Mononuclear cell (primary cell): Measurements from ENCODE around the gene KLK11. TPM values are rescaled to one million over a fixed set of nuclear protein-coding genes. Genes with fewer than 3 reads are reported as not detected.

Experiments used
- H3K27me3 ChIP-seq: 2 replicates; pipeline ENCODE4 v1.6.0; 2011; ENCODE audit warnings: low read length, control low read depth; ENCODE audit not compliant: insufficient read depth
- H3K4me1 ChIP-seq: 2 replicates; pipeline ENCODE4 v1.5.1; 2011; ENCODE audit warnings: mild to moderate bottlenecking, low read length, control low read depth; ENCODE audit not compliant: insufficient read depth
- H3K4me3 ChIP-seq: 2 replicates; pipeline ENCODE4 v1.5.1; 2011; ENCODE audit warnings: mild to moderate bottlenecking, low read length, moderate library complexity
- H3K9me3 ChIP-seq: 2 replicates; pipeline ENCODE4 v1.5.1; 2011; ENCODE audit warnings: low read depth, mild to moderate bottlenecking, control low read depth, low read length
- total RNA-seq: library from RNA; depleted of rRNA; stranded (reverse); fragments of >200 nt; gene quantifications from one replicate; pipeline ENCODE4 v1.2.3, GENCODE V29; 2012

Gene KLK11, protein sequence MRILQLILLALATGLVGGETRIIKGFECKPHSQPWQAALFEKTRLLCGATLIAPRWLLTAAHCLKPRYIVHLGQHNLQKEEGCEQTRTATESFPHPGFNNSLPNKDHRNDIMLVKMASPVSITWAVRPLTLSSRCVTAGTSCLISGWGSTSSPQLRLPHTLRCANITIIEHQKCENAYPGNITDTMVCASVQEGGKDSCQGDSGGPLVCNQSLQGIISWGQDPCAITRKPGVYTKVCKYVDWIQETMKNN
- not detected for total RNA-seq

DNA sequence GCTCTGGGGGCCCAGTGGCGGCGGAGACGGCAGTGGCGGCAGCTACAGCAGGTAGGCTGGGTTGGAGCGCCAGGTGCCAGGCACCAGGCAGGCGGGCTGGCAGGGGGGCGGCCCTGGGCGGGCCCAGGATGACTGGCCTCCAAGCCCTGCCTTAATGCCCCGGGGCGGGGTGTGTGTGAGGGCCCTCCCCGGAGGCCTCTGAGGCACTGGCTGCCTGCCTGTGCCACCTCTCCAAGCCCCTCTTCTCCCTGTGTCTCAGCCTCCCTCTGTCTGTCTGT lies at the start of gene KLK11:
TSS of gene KLK11 (minus strand) at position 63 of the 278 bp plus-strand sequence. CDS start 985 bp downstream, outside the sequence.
- H3K4me3 ChIP-seq: no peak within 1 kb of the TSS
- H3K27me3 ChIP-seq: no peaks in the 10 kb centered on the region
- H3K4me1 ChIP-seq: no peaks in the 10 kb centered on the region
- no peaks in the 10 kb centered on the region for H3K9me3 ChIP-seq

DNA sequence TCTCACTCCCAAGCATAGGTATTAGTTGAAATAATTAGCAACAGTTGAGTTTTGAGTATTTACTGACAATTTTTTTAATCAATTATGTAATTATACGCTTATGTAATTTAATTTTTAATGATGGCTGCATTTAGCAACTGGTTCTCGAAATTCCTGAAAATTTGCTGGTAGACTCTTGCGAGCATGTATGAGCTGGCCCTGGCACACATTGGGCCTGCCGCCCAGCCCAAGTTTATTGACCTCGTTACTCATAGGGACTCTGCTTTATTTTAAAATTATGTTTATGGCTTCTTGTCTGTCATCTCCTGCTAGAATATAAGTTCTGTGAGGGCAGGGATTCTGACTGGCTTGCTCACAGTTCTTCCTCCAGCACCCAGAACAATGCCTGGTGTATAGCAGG lies 49.6 kb upstream of the KLK11 start:
- Histone ChIP-seq H3K27me3 (peaks cover 3% of the 10 kb centered on the region), H3K4me1 (no peaks in the 10 kb centered on the region), H3K4me3 (no peak overlapping the region), H3K9me3 (peaks cover 15% of the 10 kb centered on the region)

DNA sequence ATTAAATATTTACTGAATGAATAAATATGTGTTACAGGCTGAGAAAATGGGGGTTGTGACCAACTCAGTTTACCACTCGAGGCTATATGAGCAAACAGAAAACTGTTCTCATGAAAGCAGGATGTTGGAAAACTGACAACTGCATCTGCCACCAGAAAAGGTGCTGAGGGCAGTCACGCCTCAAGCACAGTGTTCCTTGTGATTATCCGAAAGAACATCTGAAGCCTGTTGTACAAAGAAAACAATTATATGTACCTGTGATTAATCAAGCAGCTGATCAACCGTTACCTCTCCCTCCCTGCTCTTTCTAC lies 44.6 kb upstream of the KLK11 start:
- Histone ChIP-seq H3K9me3 (peaks cover 15% of the 10 kb centered on the region), H3K4me1 (no peaks in the 10 kb centered on the region), H3K27me3 (peaks cover 3% of the 10 kb centered on the region), H3K4me3 (no peak overlapping the region)

DNA sequence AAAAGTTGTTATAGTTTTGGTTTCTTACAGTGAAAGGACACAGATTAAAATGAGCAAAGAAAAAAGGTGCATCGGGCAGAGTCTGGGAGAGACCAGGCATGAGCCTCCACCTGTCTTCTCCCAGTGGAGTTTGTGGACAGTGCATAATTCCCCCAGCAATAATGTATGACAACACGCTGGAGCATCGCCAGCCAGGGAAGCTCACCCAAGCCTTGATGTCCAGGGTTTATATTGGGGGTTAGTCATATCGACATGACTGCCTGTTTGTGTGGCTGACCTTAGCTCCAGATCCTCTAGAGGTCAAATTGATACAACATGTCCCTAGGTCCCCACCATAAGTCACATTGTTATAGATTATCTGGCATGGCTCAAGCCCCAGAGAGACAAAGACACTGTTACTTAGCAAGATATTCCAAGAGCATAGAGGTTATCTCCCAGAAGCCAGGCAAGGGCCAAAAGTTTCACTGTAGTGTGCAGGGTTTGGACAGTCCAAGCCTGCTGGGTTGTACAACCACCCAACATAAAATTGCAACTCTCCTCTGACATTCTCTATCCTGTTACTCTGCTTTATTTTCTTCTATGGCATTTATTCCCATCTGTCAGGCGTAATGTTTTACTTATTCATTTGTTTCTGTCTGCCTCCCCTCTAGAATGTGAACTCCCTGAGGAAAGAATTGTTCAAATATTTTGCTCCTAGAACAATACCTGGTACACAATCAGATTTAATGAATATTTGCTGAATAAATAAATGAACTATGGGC lies 44.1 kb upstream of the KLK11 start:
- Histone ChIP-seq H3K27me3 (peaks cover 7% of the 10 kb centered on the region), H3K4me3 (no peak overlapping the region), H3K4me1 (no peaks in the 10 kb centered on the region), H3K9me3 (peaks cover 15% of the 10 kb centered on the region)

DNA sequence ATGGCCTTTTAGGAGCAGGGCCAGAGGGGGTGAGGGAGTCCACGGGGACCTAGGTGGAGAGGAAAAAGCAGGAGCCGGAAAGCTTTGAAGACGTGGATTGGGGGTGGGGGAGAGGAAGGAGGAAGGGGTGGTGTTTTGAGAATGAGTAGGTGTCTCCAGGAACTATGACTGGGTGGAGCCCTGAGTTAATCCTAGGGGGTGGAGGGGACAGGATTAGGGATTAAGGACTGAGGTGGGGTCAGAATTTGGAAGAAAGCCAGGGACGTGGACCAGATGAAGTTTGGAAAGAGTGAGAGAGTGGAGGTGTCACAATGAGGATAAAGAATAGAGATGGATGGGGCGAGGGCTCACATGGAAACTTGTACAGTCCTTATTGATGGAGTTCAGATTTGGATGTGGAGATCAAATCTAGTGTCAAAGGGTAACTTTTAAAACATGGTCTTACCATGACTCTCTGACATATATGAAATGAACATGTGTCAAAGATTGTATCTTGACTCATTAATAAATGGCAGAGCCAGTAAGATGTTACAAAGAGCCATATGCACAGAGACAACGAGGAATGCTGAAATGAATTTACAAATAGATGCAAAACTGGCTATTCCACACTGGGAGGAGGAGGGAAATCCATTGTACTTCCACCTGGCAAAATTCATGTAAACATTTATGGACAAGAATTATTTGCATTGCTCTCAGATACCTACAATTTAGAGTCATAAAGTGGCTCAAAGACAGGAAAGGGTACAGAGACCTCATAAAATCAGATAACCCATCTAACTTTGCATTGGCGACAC lies 40.2 kb upstream of the KLK11 start:
- no peak overlapping the region for H3K4me3 ChIP-seq
- no peaks in the 10 kb centered on the region for H3K4me1 ChIP-seq
- no peaks in the 10 kb centered on the region for H3K9me3 ChIP-seq
- peaks cover 17% of the 10 kb centered on the region for H3K27me3 ChIP-seq

DNA sequence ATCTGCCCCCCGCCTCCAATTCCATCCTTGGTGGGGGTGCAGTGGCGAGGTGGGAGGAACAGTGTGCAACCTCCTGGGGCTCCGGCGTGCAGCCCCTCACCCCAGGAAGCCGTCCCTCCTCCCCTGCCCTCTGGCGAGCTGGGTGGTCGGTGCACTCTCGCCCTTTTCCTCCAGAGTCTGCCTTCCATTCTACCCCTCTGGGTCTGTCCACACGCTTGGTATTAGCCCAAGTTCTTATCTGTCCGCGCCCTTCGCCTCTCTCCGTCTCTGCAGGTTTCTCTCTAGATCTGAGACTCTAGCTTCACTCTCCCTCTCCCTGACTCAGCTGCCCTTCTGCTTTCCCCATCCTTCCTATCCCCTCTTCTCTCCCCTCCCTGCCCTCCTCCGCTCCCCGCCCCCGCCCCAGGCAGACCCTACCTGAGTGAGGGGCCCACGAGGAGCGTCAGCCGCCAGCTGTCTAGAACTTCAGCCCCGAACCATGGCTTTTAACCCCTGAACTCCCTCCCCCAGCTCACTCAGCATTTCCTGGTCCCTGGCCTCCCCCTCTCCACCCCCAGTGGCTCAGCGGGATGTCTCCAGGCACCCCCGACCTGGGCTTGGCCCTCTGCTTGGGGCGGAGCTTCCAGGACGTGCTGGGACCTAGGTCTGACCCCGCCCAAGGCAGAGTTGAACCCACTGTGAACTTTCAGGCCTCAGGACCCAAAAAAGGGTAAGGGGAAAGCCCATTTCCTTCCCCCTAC lies 39.0 kb upstream of the KLK11 start:
- Histone ChIP-seq H3K9me3 (no peaks in the 10 kb centered on the region), H3K4me1 (no peaks in the 10 kb centered on the region), H3K4me3 (no peak overlapping the region), H3K27me3 (peaks cover 17% of the 10 kb centered on the region)

DNA sequence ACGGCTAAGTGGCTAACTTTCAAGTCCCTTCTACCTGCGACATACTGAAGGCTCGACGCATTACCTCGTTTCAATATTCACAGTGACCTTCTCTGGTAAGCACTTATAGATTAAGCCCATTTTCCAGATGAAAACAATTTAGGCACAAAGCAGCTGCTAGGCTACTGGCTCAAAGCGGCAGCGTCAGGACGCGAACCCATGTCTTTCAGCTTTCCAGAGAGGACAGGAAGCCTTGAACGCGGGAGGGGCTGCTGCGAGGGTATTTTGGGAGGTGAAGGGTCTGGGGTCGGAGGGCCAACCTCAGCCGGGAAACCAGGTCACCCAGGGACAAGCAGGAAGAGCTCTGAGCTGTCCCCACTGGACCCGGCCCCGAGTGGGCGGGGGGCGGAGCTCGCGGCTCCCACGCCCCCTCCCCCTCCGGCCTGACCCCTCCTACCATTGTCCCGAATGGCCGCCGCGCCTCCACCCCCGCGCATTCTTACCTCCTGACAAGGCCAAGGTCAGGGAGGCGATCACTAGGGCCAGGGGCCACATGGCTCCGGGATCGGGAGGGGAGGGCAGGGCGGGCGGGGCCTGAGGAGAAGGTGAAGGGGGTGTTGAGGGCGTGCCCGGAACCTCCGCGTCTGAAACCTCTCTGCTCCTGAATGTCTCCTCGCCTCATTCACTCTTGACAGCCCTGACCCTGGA lies 38.3 kb upstream of the KLK11 start, which contains the start of gene KLK13:
TSS of gene KLK13 (minus strand) at position 559 of the 687 bp plus-strand sequence. CDS start at position 534, 25 bp downstream.
- Histone ChIP-seq H3K4me3 (no peak within 1 kb of the TSS), H3K27me3 (peaks cover 17% of the 10 kb centered on the region), H3K4me1 (no peaks in the 10 kb centered on the region), H3K9me3 (no peaks in the 10 kb centered on the region)

DNA sequence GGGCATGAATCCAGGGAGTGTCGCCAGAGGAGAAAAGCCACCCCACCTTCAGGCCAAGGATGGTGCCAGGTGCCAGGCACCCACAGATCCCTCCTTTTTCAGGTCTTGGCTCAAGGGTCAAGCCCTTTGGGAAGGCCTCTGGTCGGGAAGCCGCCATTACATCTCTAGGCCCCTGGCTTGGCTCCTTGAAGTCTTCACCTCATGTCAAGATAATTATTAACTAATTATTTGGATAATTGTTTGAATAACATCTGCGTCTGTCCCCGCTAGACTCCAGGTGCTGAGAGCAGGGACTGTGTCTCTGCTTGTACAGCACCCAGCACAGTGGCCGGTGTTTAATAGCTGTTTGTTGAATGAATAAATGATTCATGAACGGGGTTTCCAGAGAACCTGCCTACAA lies 37.2 kb upstream of the KLK11 start:
- Histone ChIP-seq H3K4me1 (no peaks in the 10 kb centered on the region), H3K4me3 (no peak overlapping the region), H3K27me3 (peaks cover 17% of the 10 kb centered on the region), H3K9me3 (no peaks in the 10 kb centered on the region)

DNA sequence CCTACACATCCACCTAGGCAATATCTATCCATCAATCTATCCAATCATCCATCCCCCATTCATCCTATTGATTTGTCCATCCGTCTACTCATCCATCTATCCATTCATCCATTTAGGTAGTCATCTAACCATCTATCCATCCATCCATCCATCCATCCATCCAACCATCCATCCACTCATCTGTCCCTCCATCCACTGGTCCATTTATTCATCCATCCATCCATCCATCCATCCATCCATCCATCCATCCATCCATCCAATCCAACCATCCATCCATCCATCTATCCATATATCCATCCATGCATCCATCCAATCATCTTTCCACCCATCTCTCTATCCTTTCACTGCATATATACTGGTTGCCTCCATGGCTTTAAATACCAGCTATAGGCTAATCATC lies 34.6 kb upstream of the KLK11 start:
- Histone ChIP-seq H3K27me3 (peaks cover 17% of the 10 kb centered on the region), H3K4me1 (no peaks in the 10 kb centered on the region), H3K4me3 (no peak overlapping the region), H3K9me3 (no peaks in the 10 kb centered on the region)

DNA sequence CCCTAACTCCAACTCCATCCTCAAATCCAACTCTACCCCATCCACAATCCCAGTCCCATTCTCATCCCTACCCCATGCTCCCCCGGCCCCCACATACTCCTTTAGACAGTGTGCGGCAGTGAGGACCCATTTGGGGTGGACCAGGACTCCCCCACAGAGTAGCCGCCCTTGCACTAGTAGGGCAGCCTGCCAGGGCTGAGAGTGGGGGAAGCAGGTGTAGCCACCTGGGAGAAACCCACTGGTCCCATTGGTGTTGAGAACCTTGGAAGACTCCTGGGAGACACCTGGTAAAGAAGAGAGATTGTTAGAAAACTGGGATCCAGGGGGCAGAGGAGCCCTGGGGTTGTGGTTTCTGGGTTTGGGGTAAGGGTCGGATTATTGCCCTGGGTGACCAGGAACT lies 33.9 kb upstream of the KLK11 start:
- Histone ChIP-seq H3K4me1 (no peaks in the 10 kb centered on the region), H3K9me3 (no peaks in the 10 kb centered on the region), H3K4me3 (no peak overlapping the region), H3K27me3 (peaks cover 13% of the 10 kb centered on the region)

DNA sequence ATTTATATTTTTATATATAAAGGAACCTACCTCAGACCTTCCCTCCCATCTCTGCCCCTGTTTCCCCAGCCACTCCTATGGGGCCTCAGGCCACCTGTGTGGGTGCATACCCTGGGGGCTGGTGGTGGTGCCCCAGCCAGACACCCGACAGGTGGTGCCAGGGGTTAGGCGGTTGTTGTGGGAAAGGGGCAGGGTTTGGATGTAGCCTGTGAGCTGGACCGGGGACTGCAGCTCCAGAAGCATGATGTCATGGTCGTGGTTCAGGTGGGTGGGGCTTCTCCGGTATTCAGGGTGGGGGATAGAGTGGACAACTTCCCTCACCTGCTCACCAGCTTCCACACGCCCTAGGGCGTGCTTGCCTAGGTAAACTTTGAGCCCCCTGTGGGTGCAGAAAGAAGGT lies 33.3 kb upstream of the KLK11 start:
- H3K4me3 ChIP-seq: no peak overlapping the region
- no peaks in the 10 kb centered on the region for H3K9me3 ChIP-seq
- H3K27me3 ChIP-seq: peaks cover 13% of the 10 kb centered on the region
- H3K4me1 ChIP-seq: no peaks in the 10 kb centered on the region

DNA sequence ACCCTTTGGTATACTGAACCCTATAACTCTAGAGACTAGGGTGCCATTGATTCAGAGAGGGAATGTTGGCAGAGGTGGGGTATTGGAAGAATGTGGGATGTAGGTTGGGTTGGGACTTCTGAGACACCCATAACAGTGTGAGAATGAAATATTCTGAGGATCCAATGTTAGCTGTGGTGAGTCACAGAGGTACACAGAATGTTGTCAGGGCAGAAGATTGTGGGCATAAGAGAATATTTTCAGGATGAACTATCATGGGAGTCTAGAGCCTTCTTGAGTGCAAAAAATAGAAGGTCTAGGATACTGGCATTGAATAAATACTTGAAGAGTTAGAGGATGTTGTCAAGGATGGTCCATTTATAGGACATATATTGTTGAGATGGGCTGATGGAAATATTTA lies 29.4 kb upstream of the KLK11 start:
- Histone ChIP-seq H3K27me3 (no peaks in the 10 kb centered on the region), H3K4me3 (no peak overlapping the region), H3K4me1 (no peaks in the 10 kb centered on the region), H3K9me3 (no peaks in the 10 kb centered on the region)

DNA sequence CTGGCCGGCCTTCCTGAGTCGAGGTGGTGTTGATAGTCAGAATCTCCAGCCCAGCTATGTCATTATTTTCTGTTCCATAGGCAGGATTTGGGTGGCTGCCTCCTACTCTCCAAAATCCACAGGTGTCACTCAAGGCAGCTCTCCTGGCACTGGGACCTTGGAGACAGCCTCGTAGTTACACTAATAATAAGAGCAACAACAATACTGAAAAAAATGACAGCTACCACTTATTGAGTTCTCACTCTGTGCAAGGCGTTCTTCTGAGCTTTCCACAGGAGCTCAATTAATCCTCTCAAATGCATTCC lies 20.6 kb upstream of the KLK11 start:
- no peaks in the 10 kb centered on the region for H3K9me3 ChIP-seq
- no peak overlapping the region for H3K4me3 ChIP-seq
- H3K27me3 ChIP-seq: peaks cover 2% of the 10 kb centered on the region
- no peaks in the 10 kb centered on the region for H3K4me1 ChIP-seq

DNA sequence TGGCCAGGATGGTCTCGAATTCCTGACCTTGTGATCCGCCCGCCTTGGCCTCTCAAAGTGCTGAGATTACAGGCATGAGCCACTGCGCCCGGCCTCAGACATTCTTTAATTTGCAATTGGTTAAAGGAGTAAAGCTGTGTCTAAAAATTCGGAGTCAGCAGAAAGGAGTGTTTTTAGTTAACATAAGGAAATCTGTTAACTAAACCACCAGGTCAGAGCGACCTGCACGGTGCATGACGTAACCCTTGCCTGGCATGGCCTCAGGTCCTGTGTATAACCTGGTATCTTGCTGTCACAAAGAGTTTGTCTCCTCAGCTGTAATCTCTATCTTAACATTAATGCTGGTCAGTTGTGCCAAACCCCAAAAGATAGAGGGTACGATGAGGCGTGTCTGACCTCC lies 17.9 kb upstream of the KLK11 start:
- Histone ChIP-seq H3K4me1 (no peaks in the 10 kb centered on the region), H3K9me3 (no peaks in the 10 kb centered on the region), H3K4me3 (no peak overlapping the region), H3K27me3 (no peaks in the 10 kb centered on the region)

DNA sequence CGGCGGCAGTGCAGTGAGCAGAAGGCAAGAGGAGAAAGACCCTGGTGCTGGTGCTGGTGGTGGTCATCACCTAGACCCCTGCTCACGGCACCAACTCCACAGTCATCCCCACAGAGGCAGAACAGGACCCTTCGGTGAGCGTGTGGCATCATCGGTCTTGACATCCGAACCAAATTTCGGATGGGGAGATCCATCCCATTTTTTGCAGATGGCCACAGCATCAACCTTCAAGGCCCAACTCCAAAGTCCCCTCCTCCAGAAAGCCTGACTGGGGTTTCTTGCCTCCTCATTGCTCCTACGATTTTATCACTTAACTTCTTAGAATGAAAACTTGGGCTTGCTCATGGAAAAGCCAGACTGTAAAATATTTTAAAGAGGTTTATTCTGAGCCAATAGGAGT lies 17.1 kb upstream of the KLK11 start:
- H3K4me1 ChIP-seq: no peaks in the 10 kb centered on the region
- H3K4me3 ChIP-seq: no peak overlapping the region
- H3K9me3 ChIP-seq: no peaks in the 10 kb centered on the region
- no peaks in the 10 kb centered on the region for H3K27me3 ChIP-seq
